ENCODE measurements around the gene DNMT1.

DNA sequence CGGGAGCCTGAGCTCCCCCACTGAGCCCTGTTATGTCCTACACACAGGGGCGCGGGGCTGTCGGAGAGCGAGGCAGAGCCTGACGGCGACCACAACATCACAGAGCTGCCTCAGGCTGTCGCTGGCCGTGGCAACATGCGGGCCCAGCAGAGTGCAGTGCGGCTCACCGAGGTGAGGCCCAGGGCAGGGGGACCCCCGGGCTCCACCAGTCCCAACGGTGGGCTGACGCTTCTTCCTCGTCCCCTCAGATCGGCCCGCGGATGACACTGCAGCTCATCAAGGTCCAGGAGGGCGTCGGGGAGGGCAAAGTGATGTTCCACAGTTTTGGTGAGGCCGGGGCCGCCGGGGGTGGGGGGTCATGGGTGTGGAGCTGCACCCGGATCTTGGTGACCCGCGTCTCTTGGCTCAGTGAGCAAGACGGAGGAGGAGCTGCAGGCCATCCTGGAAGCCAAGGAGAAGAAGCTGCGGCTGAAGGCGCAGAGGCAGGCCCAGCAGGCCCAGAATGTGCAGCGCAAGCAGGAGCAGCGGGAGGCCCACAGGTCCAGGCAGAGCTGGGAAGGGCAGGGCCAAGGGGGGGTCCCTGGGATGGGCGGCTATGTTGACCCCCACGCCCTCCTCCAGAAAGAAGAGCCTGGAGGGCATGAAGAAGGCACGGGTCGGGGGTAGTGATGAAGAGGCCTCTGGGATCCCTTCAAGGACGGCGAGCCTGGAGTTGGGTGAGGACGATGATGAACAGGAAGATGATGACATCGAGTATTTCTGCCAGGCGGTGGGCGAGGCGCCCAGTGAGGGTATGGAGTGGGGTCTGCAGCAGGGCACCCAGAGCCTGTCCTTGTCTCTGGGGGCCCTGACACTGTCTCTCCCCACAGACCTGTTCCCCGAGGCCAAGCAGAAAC is 84.4 kb downstream of the DNMT1 start:
- TF ChIP-seq CTCF (IDR thresholded peaks at IDR 0.05) (no peak), POLR2A (IDR thresholded peaks at IDR 0.05) (no peak)

All from testis (tissue), 2 donors.